ENCODE data around the gene TRIM25. TPM values are rescaled to one million over a fixed set of nuclear protein-coding genes. Genes with fewer than 3 reads are reported as not detected.
"Not testable (repeated sequence)": the region's sequence is repeated elsewhere in the genome, so short reads cannot be mapped to it uniquely, and the experiment has no call there.

The TRIM25 gene
- 28.8 and 38.5 TPM in 2 replicates for total RNA-seq (2012; rRNA removed)

DNA sequence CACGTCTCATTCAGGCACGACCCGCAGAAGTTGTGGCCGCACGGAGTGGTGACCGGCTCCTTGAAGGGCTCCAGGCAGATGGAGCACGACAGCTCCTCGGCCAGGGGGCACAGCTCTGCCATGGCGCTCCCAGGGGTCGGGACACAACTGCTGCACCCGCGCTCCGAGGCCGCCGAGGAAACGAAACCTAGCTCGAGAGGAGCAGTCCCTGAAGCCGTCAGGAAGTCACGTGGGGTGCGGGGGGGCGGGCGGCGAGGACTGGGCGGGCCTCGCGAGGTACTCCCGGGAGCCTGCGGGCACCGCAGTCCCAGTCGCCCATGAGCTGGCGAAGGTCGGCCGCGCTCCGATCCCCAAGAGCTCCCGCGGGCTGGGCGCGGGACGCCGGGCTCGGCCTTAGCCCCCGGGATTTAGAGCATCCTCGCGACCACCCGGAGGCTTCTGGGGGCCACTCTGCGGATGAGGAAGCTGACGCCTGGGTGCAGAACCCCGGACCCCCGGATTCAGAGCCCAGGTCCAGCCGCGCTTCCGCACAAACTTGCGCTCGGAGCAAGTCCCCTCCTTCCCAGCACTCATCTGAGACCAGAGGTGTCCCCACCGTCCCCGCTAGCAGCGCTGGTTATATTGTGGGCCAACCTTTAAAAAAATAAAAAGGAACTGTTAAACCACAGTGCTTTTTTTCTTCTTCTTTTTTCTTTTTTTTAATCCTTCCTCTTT is at the start of gene TRIM25:
TSS of gene TRIM25 (minus strand) at position 183 of the 714 bp plus-strand sequence. CDS start at position 122, 61 bp downstream.
- H3K4me1 ChIP-seq (ENCODE audit: control insufficient read depth, insufficient read depth, low read length) = peaks cover 24% of the 10 kb centered on the region
- peak within 1 kb of the TSS; percentile 94 for H3K4me2 ChIP-seq (ENCODE audit: low read length)
- peaks cover 2% of the 10 kb centered on the region for H3K36me3 ChIP-seq (ENCODE audit: insufficient read depth, low read length)

GRCh38 chr17:56960596-56961538 is 47.0 kb upstream of the TRIM25 start, which contains the start of gene COIL:
Gene COIL, minus strand, starts transcription at chr17:56961050. Its CDS starts 31 bp downstream, at chr17:56961019.
- H3K4me2 ChIP-seq (ENCODE audit: low read length) = peak within 1 kb of the TSS; percentile 73
- no peaks in the 10 kb centered on the region for H3K9me3 ChIP-seq (replicated peaks; ENCODE audit: low read length)
- H3K36me3 ChIP-seq (ENCODE audit: insufficient read depth, low read length) = no peaks in the 10 kb centered on the region
- H3K9ac ChIP-seq (ENCODE audit: low read depth, low read length) = peak within 1 kb of the TSS; percentile 98
- peaks cover 6% of the 10 kb centered on the region for H3K4me1 ChIP-seq (ENCODE audit: control insufficient read depth, insufficient read depth, low read length)
- H3K27me3 ChIP-seq (ENCODE audit: control insufficient read depth, insufficient read depth, low read length) = no peaks in the 10 kb centered on the region
- H3K4me3 ChIP-seq (ENCODE audit: low read length) = peak within 1 kb of the TSS; percentile 93

More for the DNA sequence above, at the start of gene TRIM25:
- Histone ChIP-seq H3K9ac (ENCODE audit: low read depth, low read length) (peak within 1 kb of the TSS; percentile 94), H3K4me3 (ENCODE audit: low read length) (peak within 1 kb of the TSS; percentile 98), H3K27me3 (ENCODE audit: control insufficient read depth, insufficient read depth, low read length) (no peaks in the 10 kb centered on the region), H3K9me3 (replicated peaks; ENCODE audit: low read length) (peaks cover 5% of the 10 kb centered on the region)

- no peak overlapping the region for H3K4me3 ChIP-seq (ENCODE audit: low read length)
- H3K4me2 ChIP-seq (ENCODE audit: low read length) = no peak overlapping the region
- H3K27me3 ChIP-seq (ENCODE audit: control insufficient read depth, insufficient read depth, low read length) = no peaks in the 10 kb centered on the region
- no peaks in the 10 kb centered on the region for H3K36me3 ChIP-seq (ENCODE audit: insufficient read depth, low read length)
- no peak overlapping the region for H3K9ac ChIP-seq (ENCODE audit: low read depth, low read length)
- peaks cover 11% of the 10 kb centered on the region for H3K4me1 ChIP-seq (ENCODE audit: control insufficient read depth, insufficient read depth, low read length)
- no peaks in the 10 kb centered on the region for H3K9me3 ChIP-seq (replicated peaks; ENCODE audit: low read length)
Measured at GRCh38 chr17:56956992-56957391, 43.1 kb upstream of the TRIM25 start.

DNA sequence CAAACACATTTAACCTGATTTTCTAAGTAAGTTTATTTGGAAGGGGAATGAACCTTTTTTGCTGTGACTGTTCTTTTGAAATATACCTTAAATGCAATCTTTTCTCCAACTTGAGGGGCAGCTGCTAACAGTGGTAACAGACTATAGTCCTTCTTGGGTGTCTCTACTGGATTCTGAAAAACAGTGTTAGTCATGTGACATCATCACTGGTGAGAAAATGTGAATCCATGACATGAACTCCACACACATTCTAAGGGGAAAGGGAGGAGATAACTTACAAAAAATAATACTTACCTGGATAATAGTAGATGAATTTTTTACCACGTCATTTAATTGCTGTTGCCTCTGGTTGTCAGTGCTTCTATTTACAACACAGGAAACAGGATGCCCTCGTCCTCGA is 35.7 kb upstream of the TRIM25 start:
- Histone ChIP-seq H3K4me2 (ENCODE audit: low read length) (no peak overlapping the region), H3K4me1 (ENCODE audit: control insufficient read depth, insufficient read depth, low read length) (peaks cover 5% of the 10 kb centered on the region), H3K27me3 (ENCODE audit: control insufficient read depth, insufficient read depth, low read length) (no peaks in the 10 kb centered on the region), H3K9ac (ENCODE audit: low read depth, low read length) (no peak overlapping the region), H3K9me3 (replicated peaks; ENCODE audit: low read length) (no peaks in the 10 kb centered on the region), H3K4me3 (ENCODE audit: low read length) (no peak overlapping the region), H3K36me3 (ENCODE audit: insufficient read depth, low read length) (peaks cover 30% of the 10 kb centered on the region)

DNA sequence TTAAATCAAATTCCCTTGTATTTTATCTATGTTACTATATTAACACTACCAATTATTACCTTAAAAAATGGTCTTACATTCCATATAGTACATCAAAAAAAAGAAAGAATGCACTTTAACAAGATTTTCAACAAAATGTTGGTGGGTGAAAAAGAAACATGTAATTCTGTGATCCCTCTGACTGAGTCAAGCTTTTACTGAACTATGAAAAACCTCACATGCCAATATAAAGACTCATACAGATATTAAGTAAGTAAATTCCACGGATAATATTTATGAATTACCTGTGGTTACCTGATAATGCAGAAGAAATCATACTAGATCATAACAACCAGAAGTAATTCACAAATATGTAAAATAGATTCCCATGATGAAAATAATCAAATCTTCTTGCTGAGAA is 34.6 kb upstream of the TRIM25 start:
- Histone ChIP-seq H3K36me3 (ENCODE audit: insufficient read depth, low read length) (peaks cover 37% of the 10 kb centered on the region), H3K27me3 (ENCODE audit: control insufficient read depth, insufficient read depth, low read length) (no peaks in the 10 kb centered on the region), H3K4me3 (ENCODE audit: low read length) (no peak overlapping the region), H3K9me3 (replicated peaks; ENCODE audit: low read length) (no peaks in the 10 kb centered on the region), H3K4me1 (ENCODE audit: control insufficient read depth, insufficient read depth, low read length) (no peaks in the 10 kb centered on the region), H3K4me2 (ENCODE audit: low read length) (no peak overlapping the region), H3K9ac (ENCODE audit: low read depth, low read length) (no peak overlapping the region)

GRCh38 chr17:56947741-56948140 is 33.9 kb upstream of the TRIM25 start:
- H3K4me2 ChIP-seq (ENCODE audit: low read length) = no peak overlapping the region
- H3K9ac ChIP-seq (ENCODE audit: low read depth, low read length) = no peak overlapping the region
- H3K4me1 ChIP-seq (ENCODE audit: control insufficient read depth, insufficient read depth, low read length) = no peaks in the 10 kb centered on the region
- no peaks in the 10 kb centered on the region for H3K9me3 ChIP-seq (replicated peaks; ENCODE audit: low read length)
- no peaks in the 10 kb centered on the region for H3K27me3 ChIP-seq (ENCODE audit: control insufficient read depth, insufficient read depth, low read length)
- H3K36me3 ChIP-seq (ENCODE audit: insufficient read depth, low read length) = peaks cover 44% of the 10 kb centered on the region
- H3K4me3 ChIP-seq (ENCODE audit: low read length) = no peak overlapping the region

- H3K4me1 ChIP-seq (ENCODE audit: control insufficient read depth, insufficient read depth, low read length) = no peaks in the 10 kb centered on the region
- no peaks in the 10 kb centered on the region for H3K9me3 ChIP-seq (replicated peaks; ENCODE audit: low read length)
- no peaks in the 10 kb centered on the region for H3K27me3 ChIP-seq (ENCODE audit: control insufficient read depth, insufficient read depth, low read length)
- H3K36me3 ChIP-seq (ENCODE audit: insufficient read depth, low read length) = peaks cover 52% of the 10 kb centered on the region
- no peak overlapping the region for H3K4me3 ChIP-seq (ENCODE audit: low read length)
- no peak overlapping the region for H3K9ac ChIP-seq (ENCODE audit: low read depth, low read length)
- no peak overlapping the region for H3K4me2 ChIP-seq (ENCODE audit: low read length)
Measured at GRCh38 chr17:56945938-56946505, 32.2 kb upstream of the TRIM25 start.

DNA sequence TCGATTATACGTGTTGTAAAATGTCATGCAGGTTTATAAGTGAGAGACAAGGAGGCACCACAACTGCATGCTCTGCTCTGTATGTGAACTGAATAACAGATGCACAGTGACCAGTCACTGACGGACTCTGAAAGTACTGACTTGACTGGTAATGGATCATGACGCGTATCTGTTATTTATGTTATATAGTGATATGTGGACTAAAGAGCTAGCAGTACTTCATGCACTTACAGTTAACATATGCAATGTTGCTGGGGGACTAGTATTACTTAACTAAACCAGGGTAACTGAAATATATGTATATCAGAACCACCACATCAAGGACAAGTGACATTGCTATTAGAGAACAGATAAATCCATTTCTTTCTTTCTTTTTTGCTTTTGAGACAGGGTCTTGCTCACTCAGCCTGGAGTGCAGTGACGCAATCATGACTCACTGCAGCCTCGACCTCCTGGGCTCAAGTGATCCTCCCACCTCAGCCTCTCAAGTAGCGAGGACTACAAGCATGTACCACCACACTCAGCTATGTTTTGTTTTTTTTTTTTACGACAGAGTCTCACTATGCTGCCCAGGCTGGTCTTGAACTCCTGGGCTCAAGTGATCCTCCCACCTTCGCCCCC is 29.8 kb upstream of the TRIM25 start:
- H3K36me3 ChIP-seq (ENCODE audit: insufficient read depth, low read length) = peaks cover 38% of the 10 kb centered on the region

GRCh38 chr17:56939869-56940484 is 26.1 kb upstream of the TRIM25 start:
- H3K9me3 ChIP-seq (replicated peaks; ENCODE audit: low read length) = no peaks in the 10 kb centered on the region
- no peak overlapping the region for H3K4me2 ChIP-seq (ENCODE audit: low read length)
- peaks cover 5% of the 10 kb centered on the region for H3K4me1 ChIP-seq (ENCODE audit: control insufficient read depth, insufficient read depth, low read length)
- H3K4me3 ChIP-seq (ENCODE audit: low read length) = no peak overlapping the region
- H3K27me3 ChIP-seq (ENCODE audit: control insufficient read depth, insufficient read depth, low read length) = no peaks in the 10 kb centered on the region
- peaks cover 41% of the 10 kb centered on the region for H3K36me3 ChIP-seq (ENCODE audit: insufficient read depth, low read length)
- no peak overlapping the region for H3K9ac ChIP-seq (ENCODE audit: low read depth, low read length)

More for the DNA sequence above, 29.8 kb upstream of the TRIM25 start:
- no peaks in the 10 kb centered on the region for H3K9me3 ChIP-seq (replicated peaks; ENCODE audit: low read length)
- H3K4me3 ChIP-seq (ENCODE audit: low read length) = no peak overlapping the region
- no peak overlapping the region for H3K9ac ChIP-seq (ENCODE audit: low read depth, low read length)
- no peaks in the 10 kb centered on the region for H3K27me3 ChIP-seq (ENCODE audit: control insufficient read depth, insufficient read depth, low read length)
- H3K4me2 ChIP-seq (ENCODE audit: low read length) = no peak overlapping the region
- no peaks in the 10 kb centered on the region for H3K4me1 ChIP-seq (ENCODE audit: control insufficient read depth, insufficient read depth, low read length)

GRCh38 chr17:56938206-56938605 is 24.4 kb upstream of the TRIM25 start:
- peaks cover 44% of the 10 kb centered on the region for H3K36me3 ChIP-seq (ENCODE audit: insufficient read depth, low read length)

More at GRCh38 chr17:56938206-56938605, 24.4 kb upstream of the TRIM25 start:
- H3K9ac ChIP-seq (ENCODE audit: low read depth, low read length); H3K4me1 ChIP-seq (ENCODE audit: control insufficient read depth, insufficient read depth, low read length); H3K27me3 ChIP-seq (ENCODE audit: control insufficient read depth, insufficient read depth, low read length); H3K4me2 ChIP-seq (ENCODE audit: low read length); H3K9me3 ChIP-seq (replicated peaks; ENCODE audit: low read length); H3K4me3 ChIP-seq (ENCODE audit: low read length): not testable (repeated sequence)
